Activated CD4-positive, alpha-beta memory T cell treated with anti-CD3 and anti-CD28 coated beads for 36 hours (primary cell): ENCODE data around the gene CEP152. TPM values are rescaled to one million over a fixed set of nuclear protein-coding genes. Genes with fewer than 3 reads are reported as not detected.

Experiments used
- CTCF ChIA-PET: fragments of 350-600 bp; sonication (Branson Sonifier 250); formaldehyde crosslinking; loops from one replicate; lab custom pipeline; 2021; ENCODE audit warnings: antibody characterized with exemption, inconsistent platforms; lab: Charles Lee
- POLR2A ChIA-PET: fragments of 350-600 bp; sonication (Branson Sonifier 250); formaldehyde crosslinking; loops from one replicate; lab custom pipeline; 2021; ENCODE audit warnings: antibody characterized with exemption; lab: Charles Lee
- DNase-seq: peaks from one replicate; pipeline ENCODE4 v3.0.0-alpha.2; 2020
- H3K27ac Mint-ChIP-seq: one replicate; pipeline ENCODE4 v1.8.0; 2021; ENCODE audit warnings: mixed read lengths
- H3K27me3 Mint-ChIP-seq: one replicate; pipeline ENCODE4 v1.8.0; 2021; ENCODE audit warnings: mixed read lengths
- H3K36me3 Mint-ChIP-seq: one replicate; pipeline ENCODE4 v1.8.0; 2021; ENCODE audit warnings: mixed read lengths
- H3K4me1 Mint-ChIP-seq: one replicate; pipeline ENCODE4 v1.8.0; 2021; ENCODE audit warnings: low read depth, mixed read lengths
- H3K4me3 Mint-ChIP-seq: one replicate; pipeline ENCODE4 v1.8.0; 2021; ENCODE audit warnings: mild to moderate bottlenecking, mixed read lengths
- H3K9me3 Mint-ChIP-seq: one replicate; pipeline ENCODE4 v1.8.0; 2021; ENCODE audit warnings: mixed read lengths
- intact Hi-C: fragments of 100-400 bp; cut with micrococcal nuclease; formaldehyde crosslinking; loops from one replicate; pipeline ENCODE4 v1.15.1; 2023
- total RNA-seq, 2 experiments: library from RNA; stranded (reverse); gene quantifications; one replicate each; pipeline ENCODE4 v1.2.3, GENCODE V29; 2021

CEP152 gene
- total RNA-seq, 2 experiments from 2014 or later, result 36.1 to 39.4 TPM

GRCh38 chr15:48718646-48719045, 92.2 kb downstream of the CEP152 start:
- no peak for DNase-seq
- no peaks in the 10 kb centered on the region for H3K27me3 Mint-ChIP-seq
- H3K4me1 Mint-ChIP-seq, result peaks cover 6% of the 10 kb centered on the region
- peaks cover 18% of the 10 kb centered on the region for H3K9me3 Mint-ChIP-seq
- ChIA-PET CTCF (no interaction called here), POLR2A (no interaction called here)
- peaks cover 29% of the 10 kb centered on the region for H3K36me3 Mint-ChIP-seq
- no peak overlapping the region for H3K4me3 Mint-ChIP-seq
- no peak overlapping the region for H3K27ac Mint-ChIP-seq
- intact Hi-C loops, result no loop called here

GRCh38 chr15:48717458-48717857, 93.4 kb downstream of the CEP152 start:
- intact Hi-C loops, result no loop called here
- no peak for DNase-seq
- H3K27ac Mint-ChIP-seq, result no peak overlapping the region
- CTCF ChIA-PET, result interaction anchor here (1.6 kb wide), 1 partner anchor 144 kb away, joined by 7 read pairs; no protein-coding TSS in a partner anchor
- H3K27me3 Mint-ChIP-seq, result no peaks in the 10 kb centered on the region
- H3K9me3 Mint-ChIP-seq, result peaks cover 18% of the 10 kb centered on the region
- peaks cover 29% of the 10 kb centered on the region for H3K36me3 Mint-ChIP-seq
- POLR2A ChIA-PET, result no interaction called here
- H3K4me1 Mint-ChIP-seq, result peaks cover 6% of the 10 kb centered on the region
- H3K4me3 Mint-ChIP-seq, result no peak overlapping the region

- no peak overlapping the region for H3K4me3 Mint-ChIP-seq
Measured at GRCh38 chr15:48712546-48712945, 98.3 kb downstream of the CEP152 start.

GRCh38 chr15:48710952-48711495, 99.8 kb downstream of the CEP152 start:
- Mint-ChIP-seq H3K27me3 (no peaks in the 10 kb centered on the region), H3K36me3 (peaks cover 15% of the 10 kb centered on the region), H3K4me3 (no peak overlapping the region), H3K9me3 (peaks cover 28% of the 10 kb centered on the region), H3K27ac (no peak overlapping the region), H3K4me1 (no peaks in the 10 kb centered on the region)
- intact Hi-C loops, result no loop called here
- ChIA-PET CTCF (no interaction called here), POLR2A (no interaction called here)
- no peak for DNase-seq

More at GRCh38 chr15:48712546-48712945, 98.3 kb downstream of the CEP152 start:
- Mint-ChIP-seq H3K9me3 (peaks cover 31% of the 10 kb centered on the region), H3K27ac (no peak overlapping the region), H3K4me1 (no peaks in the 10 kb centered on the region), H3K27me3 (no peaks in the 10 kb centered on the region), H3K36me3 (peaks cover 28% of the 10 kb centered on the region)
- intact Hi-C loops, result no loop called here
- ChIA-PET POLR2A (no interaction called here), CTCF (no interaction called here)
- no peak for DNase-seq

- Mint-ChIP-seq H3K4me1 (no peaks in the 10 kb centered on the region), H3K9me3 (peaks cover 33% of the 10 kb centered on the region), H3K36me3 (peaks cover 4% of the 10 kb centered on the region), H3K4me3 (no peak overlapping the region), H3K27ac (no peak overlapping the region), H3K27me3 (no peaks in the 10 kb centered on the region)
- POLR2A ChIA-PET, result no interaction called here
- intact Hi-C loops, result no loop called here
- CTCF ChIA-PET, result no interaction called here
- no peak for DNase-seq
Measured at GRCh38 chr15:48708641-48709040, 102.2 kb downstream of the CEP152 start.

GRCh38 chr15:48705381-48705780, 105.5 kb downstream of the CEP152 start:
- no peaks in the 10 kb centered on the region for H3K4me1 Mint-ChIP-seq
- intact Hi-C loops, result no loop called here
- DNase-seq, result no peak
- H3K27me3 Mint-ChIP-seq, result no peaks in the 10 kb centered on the region
- H3K4me3 Mint-ChIP-seq, result no peak overlapping the region
- H3K36me3 Mint-ChIP-seq, result no peaks in the 10 kb centered on the region
- H3K9me3 Mint-ChIP-seq, result peaks cover 33% of the 10 kb centered on the region
- ChIA-PET POLR2A (no interaction called here), CTCF (no interaction called here)
- H3K27ac Mint-ChIP-seq, result no peak overlapping the region

- Mint-ChIP-seq H3K27me3 (no peaks in the 10 kb centered on the region), H3K27ac (no peak overlapping the region), H3K36me3 (no peaks in the 10 kb centered on the region), H3K9me3 (peaks cover 28% of the 10 kb centered on the region), H3K4me1 (no peaks in the 10 kb centered on the region), H3K4me3 (no peak overlapping the region)
- CTCF ChIA-PET, result no interaction called here
- intact Hi-C loops, result no loop called here
- POLR2A ChIA-PET, result no interaction called here
- no peak for DNase-seq
Measured at GRCh38 chr15:48703544-48703943, 107.3 kb downstream of the CEP152 start.

GRCh38 chr15:48702569-48703236, 108.2 kb downstream of the CEP152 start:
- H3K27ac Mint-ChIP-seq, result no peak overlapping the region
- H3K4me1 Mint-ChIP-seq, result no peaks in the 10 kb centered on the region
- no peak overlapping the region for H3K4me3 Mint-ChIP-seq
- DNase-seq, result no peak
- H3K9me3 Mint-ChIP-seq, result peaks cover 21% of the 10 kb centered on the region
- ChIA-PET CTCF (no interaction called here), POLR2A (no interaction called here)
- no peaks in the 10 kb centered on the region for H3K36me3 Mint-ChIP-seq
- intact Hi-C loops, result no loop called here
- H3K27me3 Mint-ChIP-seq, result no peaks in the 10 kb centered on the region

GRCh38 chr15:48696627-48697312, 114.1 kb downstream of the CEP152 start:
- no peaks in the 10 kb centered on the region for H3K9me3 Mint-ChIP-seq
- no peak overlapping the region for H3K27ac Mint-ChIP-seq
- no peaks in the 10 kb centered on the region for H3K36me3 Mint-ChIP-seq
- ChIA-PET CTCF (no interaction called here), POLR2A (no interaction called here)
- intact Hi-C loops, result no loop called here
- H3K4me1 Mint-ChIP-seq, result no peaks in the 10 kb centered on the region
- no peak overlapping the region for H3K4me3 Mint-ChIP-seq
- no peaks in the 10 kb centered on the region for H3K27me3 Mint-ChIP-seq
- no peak for DNase-seq

- intact Hi-C loops, result no loop called here
- no peaks in the 10 kb centered on the region for H3K36me3 Mint-ChIP-seq
- DNase-seq, result no peak
- no peaks in the 10 kb centered on the region for H3K4me1 Mint-ChIP-seq
- ChIA-PET CTCF (no interaction called here), POLR2A (no interaction called here)
- H3K27me3 Mint-ChIP-seq, result no peaks in the 10 kb centered on the region
- no peak overlapping the region for H3K4me3 Mint-ChIP-seq
- no peaks in the 10 kb centered on the region for H3K9me3 Mint-ChIP-seq
- H3K27ac Mint-ChIP-seq, result no peak overlapping the region
Measured at GRCh38 chr15:48695827-48696573, 114.9 kb downstream of the CEP152 start.

GRCh38 chr15:48695088-48695826, 115.6 kb downstream of the CEP152 start:
- Mint-ChIP-seq H3K4me3 (no peak overlapping the region), H3K27ac (no peak overlapping the region), H3K9me3 (no peaks in the 10 kb centered on the region), H3K4me1 (no peaks in the 10 kb centered on the region), H3K36me3 (no peaks in the 10 kb centered on the region), H3K27me3 (no peaks in the 10 kb centered on the region)
- no peak for DNase-seq
- POLR2A ChIA-PET, result no interaction called here
- CTCF ChIA-PET, result no interaction called here
- intact Hi-C loops, result no loop called here

GRCh38 chr15:48693484-48693883, 117.4 kb downstream of the CEP152 start:
- CTCF ChIA-PET, result no interaction called here
- no peak for DNase-seq
- no peaks in the 10 kb centered on the region for H3K36me3 Mint-ChIP-seq
- POLR2A ChIA-PET, result no interaction called here
- H3K4me3 Mint-ChIP-seq, result no peak overlapping the region
- H3K27ac Mint-ChIP-seq, result no peak overlapping the region
- no peaks in the 10 kb centered on the region for H3K4me1 Mint-ChIP-seq
- intact Hi-C loops, result no loop called here
- H3K9me3 Mint-ChIP-seq, result no peaks in the 10 kb centered on the region
- no peaks in the 10 kb centered on the region for H3K27me3 Mint-ChIP-seq
